Heart left ventricle (tissue), 16 donors: ENCODE measurements around the gene TLE2. TPM values are rescaled to one million over a fixed set of nuclear protein-coding genes. Genes with fewer than 3 reads are reported as not detected.
A peak's percentile ranks its signal among the peaks of the same experiment; 100 is the strongest.

Experiments
- ATAC-seq, 4 donors: fragments of 200-7000 bp; cut with Tn5 transposase; one replicate each; pipeline ENCODE4 v1.9.1; 2020 to 2022; ENCODE audit warnings: moderate library complexity in 4 of 4, mild to moderate bottlenecking in 3 of 4, moderate number of reproducible peaks in 1 of 4
- DNase-seq, 5 donors: peaks; one replicate each; pipeline ENCODE4 v3.0.0-alpha.2; 2020
- H3K27ac ChIP-seq, 12 donors: fragments of 200-600 bp; sonication (generic) in 4 of 12; one replicate each; pipeline versions ENCODE4 v1.5.0 to v1.8.0; 2016 to 2022; ENCODE audit warnings: mild to moderate bottlenecking in 2 of 12
- H3K27me3 ChIP-seq, 9 donors: fragments of 200-600 bp; sonication (generic) in 2 of 9; one replicate each; pipeline versions ENCODE4 v1.5.1 to v1.8.0; 2016 to 2022; ENCODE audit warnings: mild to moderate bottlenecking in 3 of 9
- H3K36me3 ChIP-seq, 9 donors: fragments of 200-600 bp; sonication (generic) in 2 of 9; one replicate each; pipeline versions ENCODE4 v1.5.0 to v1.8.0; 2018 to 2022; ENCODE audit warnings: mild to moderate bottlenecking in 2 of 9
- H3K4me1 ChIP-seq, 12 donors: fragments of 200-600 bp; sonication (generic) in 4 of 12; one replicate each; pipeline versions ENCODE4 v1.5.0 to v1.8.0; 2016 to 2022; ENCODE audit warnings: mild to moderate bottlenecking in 3 of 12
- H3K4me3 ChIP-seq, 12 donors: fragments of 200-600 bp; sonication (generic) in 4 of 12; one replicate each; pipeline versions ENCODE4 v1.5.0 to v1.8.0; 2017 to 2022; ENCODE audit warnings: mild to moderate bottlenecking in 9 of 12, moderate library complexity in 4 of 12
- H3K9me3 ChIP-seq, 12 donors: fragments of 200-600 bp; sonication (generic) in 4 of 12; one replicate each; pipeline versions ENCODE4 v1.5.0 to v1.8.0; 2016 to 2022; ENCODE audit warnings: mild to moderate bottlenecking in 1 of 12
- POLR2A ChIP-seq, 2 donors: fragments of 450-650 bp; IDR thresholded peaks; one replicate each; pipeline ENCODE4 v1.6.1; 2017; ENCODE audit warnings: antibody characterized with exemption in 2 of 2, mild to moderate bottlenecking in 2 of 2, moderate library complexity in 2 of 2
- WGBS, 4 donors: extraction: QIAGEN DNeasy Blood & Tissue Kit in 2 of 4; methylation state at CpG; one replicate each; pipeline versions ENCODE4 v1.1.5 to v1.1.7; 2013 to 2018; 5-methylcytosine and 5-hydroxymethylcytosine counted together
- intact Hi-C, 10 donors: fragments of 100-400 bp; cut with DNase I; formaldehyde crosslinking; loops; one replicate each; pipeline versions ENCODE4 v1.11.1 to v1.14.2; 2022
- polyA plus RNA-seq, 2 donors: library from polyadenylated mRNA; stranded (reverse); fragments of 200-250 nt; gene quantifications; one replicate each; pipeline ENCODE4 v1.2.3, GENCODE V29; 2013
- total RNA-seq, 9 donors: library from RNA; depleted of rRNA in 2 of 9; stranded (reverse); fragments of >200 nt in 2 of 9; fragmentation: NEBNext Ultra II Directional in 3 of 9; extraction: Animal tissue kit (Norgen Biotek cat#: 25700) in 3 of 9; gene quantifications; one replicate each; pipeline versions ENCODE4 v1.1.0 to v1.2.4, GENCODE V29; 2016 to 2023
- TF ChIP-seq, protein P1 (sequence below), 12 donors: fragments of 200-600 bp; sonication (generic) in 4 of 12; IDR thresholded peaks; one replicate each; pipeline versions ENCODE4 v1.5.0 to v1.8.0; 2018 to 2022; ENCODE audit warnings: antibody characterized with exemption in 12 of 12, mild to moderate bottlenecking in 5 of 12
- donor health status: ischemic (EF 13 %, LVEDD 7.1; RV severe dilation, severe dysfunction).
- donor health status: healthy with polysubstance abuse.
- donor health status: DM: no; HTN: yes; CAD: no.
- donor health status: DM: no; HTN: no; CAD: no.
- donor health status: ischemic (EF 25% LVEDD 6.9; RV normal size, moderate dysfunction).
- donor health status: ischemic (EF 25% LVEDD 5.7; RV mildly dilated, moderate dysfunction).
- donor health status: healthy.
- donor health status: DM: yes; HTN: yes; CAD: no.
- donor health status: ischemic (EF 35%, LVEDD 5.7; RV mildly dilated, moderate dysfunction).
- donor health status: nonischemic (EF 11% LVEDD 7.7; RV severe dilation, severe dysfunction).
- donor health status: DM: yes; HTN: yes; CAD: no.
- donor health status: PGD.
- donor health status: ischemic (EF 29% LVEDD 5.4; RV normal size, mild dysfunction).
- donor health status: nonischemic (EF 23%, LVEDD 6.1; RV moderate dilation, normal function).

Gene TLE2
- total and polyA plus RNA-seq, 11 donors, result 34.6 to 75.1 (median 40.5) TPM

DNA sequence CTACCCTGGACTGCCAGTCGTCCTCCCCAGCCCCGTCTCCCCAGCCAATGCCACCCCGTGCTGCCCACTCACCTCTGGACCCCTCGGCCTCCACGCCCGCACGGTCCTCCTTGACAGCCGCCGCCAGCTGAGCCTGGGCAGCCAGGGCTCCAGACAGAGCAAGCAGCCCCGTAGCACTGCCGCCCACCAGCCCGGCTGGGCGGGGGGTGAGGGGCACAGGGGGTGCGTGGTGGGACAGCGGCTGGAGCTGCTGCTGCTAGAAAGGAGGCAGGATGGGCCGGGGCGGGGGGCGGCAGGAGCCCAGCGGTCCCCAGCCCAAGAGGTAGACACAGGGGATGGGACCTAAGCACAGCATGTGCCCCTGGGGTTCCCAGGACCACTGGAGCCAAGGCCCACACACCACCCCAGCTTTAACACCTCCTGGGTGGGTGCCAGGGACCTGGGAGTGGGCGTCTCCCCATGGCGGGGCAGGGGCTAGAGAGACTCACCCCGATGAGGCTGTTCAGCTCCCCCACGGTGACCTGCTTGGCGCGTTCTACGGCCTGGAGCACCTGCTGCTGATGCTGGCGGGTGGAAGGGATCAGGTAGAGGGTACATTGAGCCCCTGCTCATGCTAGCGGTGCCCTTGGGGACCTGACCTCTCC, 9.7 kb downstream of the TLE2 start:
- H3K9me3 ChIP-seq, result no peaks in the 10 kb centered on the region
- ATAC-seq (peak in 1 of 4 donors; percentile 31), DNase-seq (peak in 1 of 5 donors; percentile 59)
- peaks cover 0 to 25% (median 10%) of the 10 kb centered on the region in 9 donors for H3K36me3 ChIP-seq
- TF ChIP-seq, protein P1, sequence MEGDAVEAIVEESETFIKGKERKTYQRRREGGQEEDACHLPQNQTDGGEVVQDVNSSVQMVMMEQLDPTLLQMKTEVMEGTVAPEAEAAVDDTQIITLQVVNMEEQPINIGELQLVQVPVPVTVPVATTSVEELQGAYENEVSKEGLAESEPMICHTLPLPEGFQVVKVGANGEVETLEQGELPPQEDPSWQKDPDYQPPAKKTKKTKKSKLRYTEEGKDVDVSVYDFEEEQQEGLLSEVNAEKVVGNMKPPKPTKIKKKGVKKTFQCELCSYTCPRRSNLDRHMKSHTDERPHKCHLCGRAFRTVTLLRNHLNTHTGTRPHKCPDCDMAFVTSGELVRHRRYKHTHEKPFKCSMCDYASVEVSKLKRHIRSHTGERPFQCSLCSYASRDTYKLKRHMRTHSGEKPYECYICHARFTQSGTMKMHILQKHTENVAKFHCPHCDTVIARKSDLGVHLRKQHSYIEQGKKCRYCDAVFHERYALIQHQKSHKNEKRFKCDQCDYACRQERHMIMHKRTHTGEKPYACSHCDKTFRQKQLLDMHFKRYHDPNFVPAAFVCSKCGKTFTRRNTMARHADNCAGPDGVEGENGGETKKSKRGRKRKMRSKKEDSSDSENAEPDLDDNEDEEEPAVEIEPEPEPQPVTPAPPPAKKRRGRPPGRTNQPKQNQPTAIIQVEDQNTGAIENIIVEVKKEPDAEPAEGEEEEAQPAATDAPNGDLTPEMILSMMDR (IDR thresholded peaks at IDR 0.05), result no peak
- TF ChIP-seq POLR2A (IDR thresholded peaks at IDR 0.05), result no peak
- no peak overlapping the region for H3K27ac ChIP-seq
- H3K4me3 ChIP-seq, result no peak overlapping the region
- H3K27me3 ChIP-seq, result no peaks in the 10 kb centered on the region
- intact Hi-C loops, result no loop called here
- H3K4me1 ChIP-seq, result no peaks in the 10 kb centered on the region
- 92 to 98% (median 96%) methylated on average over 23 to 28 of the region's 28 CpGs for WGBS, 4 donors

DNA sequence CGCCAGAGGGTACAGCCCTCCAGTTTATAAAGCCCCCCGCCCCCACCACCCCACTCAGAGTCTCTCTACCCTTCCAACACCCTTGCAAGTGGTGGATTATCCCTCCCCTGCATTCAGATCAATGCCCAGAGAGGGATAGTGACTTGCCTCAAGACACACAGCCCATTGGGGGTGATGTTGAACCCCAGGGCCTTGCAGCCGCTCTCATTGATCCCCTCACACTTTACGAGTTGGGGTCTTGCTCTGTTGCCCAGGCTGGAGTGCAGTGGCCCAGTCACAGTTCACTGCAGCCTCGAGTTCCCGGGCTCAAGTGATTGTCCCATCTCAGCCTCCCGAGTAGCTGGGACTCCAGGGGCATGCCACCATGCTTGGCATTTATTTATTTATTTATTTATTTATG, 11.2 kb downstream of the TLE2 start:
- no peak for TF ChIP-seq POLR2A (IDR thresholded peaks at IDR 0.05)
- TF ChIP-seq, protein P1 (IDR thresholded peaks at IDR 0.05), result no peak
- ATAC-seq (no peak), DNase-seq (no peak)
- WGBS, 4 donors, result 88 to 100% (median 96%) methylated on average over 6 to 7 of the region's 7 CpGs
- Histone ChIP-seq H3K36me3 (peaks cover 0 to 38% (median 21%) of the 10 kb centered on the region in 9 donors), H3K4me3 (no peak overlapping the region), H3K9me3 (no peaks in the 10 kb centered on the region), H3K27me3 (no peaks in the 10 kb centered on the region), H3K27ac (no peak overlapping the region), H3K4me1 (no peaks in the 10 kb centered on the region)
- intact Hi-C loops, result no loop called here

DNA sequence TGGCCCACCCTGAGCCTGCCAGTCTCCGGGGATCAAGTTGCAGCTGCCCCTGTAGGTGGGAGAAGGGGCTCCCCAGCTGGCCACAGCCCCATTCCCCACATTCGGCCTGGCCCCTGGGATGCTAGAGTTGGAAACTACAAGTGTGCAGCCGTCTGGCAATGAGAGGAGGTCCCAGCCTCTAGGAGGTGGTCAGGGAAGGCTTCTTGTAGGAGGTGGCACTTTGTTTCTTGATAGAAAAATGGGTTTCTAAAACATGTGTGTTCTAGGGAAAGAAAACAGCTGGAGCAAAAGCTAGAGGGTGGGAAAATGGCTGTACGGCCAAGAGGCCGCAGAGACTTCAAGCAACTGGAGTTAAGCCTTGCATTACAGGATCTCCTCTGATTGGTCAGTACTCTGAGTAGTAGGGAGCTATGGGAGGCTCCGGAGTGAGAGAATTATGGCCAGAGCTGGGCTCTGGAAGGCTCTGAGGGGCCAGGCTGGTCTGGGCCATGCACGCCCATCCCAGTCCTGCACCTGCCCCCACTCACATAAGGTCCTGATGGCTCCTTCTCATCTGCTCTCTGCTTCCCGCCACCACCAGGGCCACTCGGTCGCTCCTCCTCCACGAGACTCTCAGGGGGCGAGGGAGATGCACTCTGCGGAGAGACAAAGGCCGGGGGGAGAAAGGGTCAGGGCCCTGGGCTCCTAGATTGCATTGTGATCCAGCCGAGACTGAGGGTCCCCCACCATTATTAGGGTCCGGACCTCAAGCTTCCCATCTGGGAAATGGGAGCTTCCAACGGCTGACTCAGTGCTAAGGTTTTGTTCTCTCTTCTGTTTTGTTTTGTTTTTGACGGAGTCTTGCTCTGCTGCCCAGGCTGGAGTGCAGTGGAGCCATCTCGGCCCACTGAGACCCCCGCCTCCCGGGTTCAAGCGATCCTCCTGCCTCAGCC, 13.7 kb downstream of the TLE2 start:
- DNase-seq (no peak), ATAC-seq (peak in 1 of 4 donors; percentile 50)
- 94 to 96% (median 95%) methylated on average over 22 of the region's 22 CpGs for WGBS, 4 donors
- H3K27me3 ChIP-seq, result no peaks in the 10 kb centered on the region
- intact Hi-C loops, result no loop called here
- TF ChIP-seq, protein P1 (IDR thresholded peaks at IDR 0.05), result no peak
- no peak for TF ChIP-seq POLR2A (IDR thresholded peaks at IDR 0.05)
- no peak overlapping the region for H3K4me3 ChIP-seq
- H3K4me1 ChIP-seq, result no peaks in the 10 kb centered on the region
- H3K36me3 ChIP-seq, result peaks cover 0 to 61% (median 36%) of the 10 kb centered on the region in 9 donors
- H3K9me3 ChIP-seq, result no peaks in the 10 kb centered on the region
- no peak overlapping the region for H3K27ac ChIP-seq

DNA sequence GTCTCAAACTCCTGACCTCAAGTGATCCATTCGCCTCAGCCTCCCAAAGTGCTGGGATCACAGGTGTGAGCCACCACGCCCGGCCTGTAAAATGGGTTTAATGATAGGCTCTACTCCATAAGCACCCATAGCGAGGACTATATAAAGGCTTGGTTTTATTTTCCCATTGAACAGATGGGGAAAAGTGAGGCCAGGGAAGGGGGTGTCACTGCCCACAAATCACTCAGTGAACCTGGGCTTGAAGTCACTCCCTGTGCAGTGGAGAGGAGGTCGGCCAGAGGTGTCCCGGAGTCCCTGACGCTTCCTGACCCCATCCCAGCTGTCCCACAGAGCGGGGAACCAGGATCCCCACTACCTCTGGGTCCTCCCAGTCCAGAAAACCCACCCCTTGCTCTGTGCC, 14.9 kb downstream of the TLE2 start:
- intact Hi-C loops, result no loop called here
- H3K4me1 ChIP-seq, result no peaks in the 10 kb centered on the region
- no peak for DNase-seq
- H3K36me3 ChIP-seq, result peaks cover 0 to 65% (median 42%) of the 10 kb centered on the region in 9 donors
- no peaks in the 10 kb centered on the region for H3K9me3 ChIP-seq
- 98 to 99% (median 98%) methylated on average over 8 of the region's 8 CpGs for WGBS, 4 donors
- ATAC-seq, result no peak
- H3K27me3 ChIP-seq, result no peaks in the 10 kb centered on the region
- no peak overlapping the region for H3K27ac ChIP-seq
- H3K4me3 ChIP-seq, result no peak overlapping the region
- no peak for TF ChIP-seq POLR2A (IDR thresholded peaks at IDR 0.05)
- TF ChIP-seq, protein P1 (IDR thresholded peaks at IDR 0.05), result no peak
